ENCODE measurements around the gene NRXN2.

NRXN2 gene

GRCh38 chr11:64582885-64583284 lies 140.1 kb downstream of the NRXN2 start:
- DNase-seq (ENCODE audit: low read depth) = no peak
- TF ChIP-seq POLR2A (IDR thresholded peaks at IDR 0.05; ENCODE audit: extremely low read depth, insufficient read length) (no peak), MAX (IDR thresholded peaks at IDR 0.05; ENCODE audit: low read depth, low read length) (no peak), MYC (IDR thresholded peaks at IDR 0.05; ENCODE audit: low read depth, low read length) (no peak), CTCF (IDR thresholded peaks at IDR 0.05; ENCODE audit: low read depth, low read length) (no peak)
- no peak overlapping the region for H3K4me3 ChIP-seq (ENCODE audit: low read depth, low read length)

GRCh38 chr11:64581057-64581523 lies 141.9 kb downstream of the NRXN2 start:
- TF ChIP-seq MYC (IDR thresholded peaks at IDR 0.05; ENCODE audit: low read depth, low read length) (no peak), CTCF (IDR thresholded peaks at IDR 0.05; ENCODE audit: low read depth, low read length) (no peak), MAX (IDR thresholded peaks at IDR 0.05; ENCODE audit: low read depth, low read length) (no peak), POLR2A (IDR thresholded peaks at IDR 0.05; ENCODE audit: extremely low read depth, insufficient read length) (no peak)
- DNase-seq (ENCODE audit: low read depth) = no peak
- H3K4me3 ChIP-seq (ENCODE audit: low read depth, low read length) = no peak overlapping the region

- no peak overlapping the region for H3K4me3 ChIP-seq (ENCODE audit: low read depth, low read length)
- no peak for TF ChIP-seq MYC (IDR thresholded peaks at IDR 0.05; ENCODE audit: low read depth, low read length)
- DNase-seq (ENCODE audit: low read depth) = no peak
These were observed 142.6 kb downstream of the NRXN2 start for GRCh38 chr11:64580412-64580811.

GRCh38 chr11:64577202-64577601 lies 145.8 kb downstream of the NRXN2 start:
- DNase-seq (ENCODE audit: low read depth) = no peak
- no peak for TF ChIP-seq CTCF (IDR thresholded peaks at IDR 0.05; ENCODE audit: low read depth, low read length)
- no peak for TF ChIP-seq MAX (IDR thresholded peaks at IDR 0.05; ENCODE audit: low read depth, low read length)
- no peak for TF ChIP-seq POLR2A (IDR thresholded peaks at IDR 0.05; ENCODE audit: extremely low read depth, insufficient read length)
- no peak for TF ChIP-seq MYC (IDR thresholded peaks at IDR 0.05; ENCODE audit: low read depth, low read length)
- no peak overlapping the region for H3K4me3 ChIP-seq (ENCODE audit: low read depth, low read length)

GRCh38 chr11:64572143-64572542 lies 150.9 kb downstream of the NRXN2 start:
- DNase-seq (ENCODE audit: low read depth) = no peak
- no peak overlapping the region for H3K4me3 ChIP-seq (ENCODE audit: low read depth, low read length)
- TF ChIP-seq MYC (IDR thresholded peaks at IDR 0.05; ENCODE audit: low read depth, low read length) (no peak), POLR2A (IDR thresholded peaks at IDR 0.05; ENCODE audit: extremely low read depth, insufficient read length) (no peak), MAX (IDR thresholded peaks at IDR 0.05; ENCODE audit: low read depth, low read length) (no peak), CTCF (IDR thresholded peaks at IDR 0.05; ENCODE audit: low read depth, low read length) (no peak)

- TF ChIP-seq MYC (IDR thresholded peaks at IDR 0.05; ENCODE audit: low read depth, low read length) (no peak), MAX (IDR thresholded peaks at IDR 0.05; ENCODE audit: low read depth, low read length) (no peak)
- no peak for DNase-seq (ENCODE audit: low read depth)
- H3K4me3 ChIP-seq (ENCODE audit: low read depth, low read length) = no peak overlapping the region
These were observed 151.4 kb downstream of the NRXN2 start for GRCh38 chr11:64571410-64572091.

- no peak for DNase-seq (ENCODE audit: low read depth)
- H3K4me3 ChIP-seq (ENCODE audit: low read depth, low read length) = no peak overlapping the region
- no peak for TF ChIP-seq MAX (IDR thresholded peaks at IDR 0.05; ENCODE audit: low read depth, low read length)
These were observed 152.0 kb downstream of the NRXN2 start for GRCh38 chr11:64571050-64571409.
